Fibroblast of pulmonary artery (primary cell): ENCODE results near the gene ENTPD1.

Source experiments
- DNase-seq: peaks from one replicate; pipeline ENCODE4 v3.0.0-alpha.2; 2010; ENCODE audit warnings: low read depth
- H3K4me3 ChIP-seq: replicated peaks from 2 replicates; pipeline ENCODE4 v1.5.1; 2011; ENCODE audit warnings: low read depth, mild to moderate bottlenecking, control low read depth, low read length, moderate library complexity
- TF ChIP-seq, protein P1 (sequence below): IDR thresholded peaks from 2 replicates; pipeline ENCODE4 v1.5.1; 2011; ENCODE audit warnings: mild to moderate bottlenecking, control low read depth, low read length, inconsistent platforms; ENCODE audit errors: missing control alignments

Gene ENTPD1

DNA sequence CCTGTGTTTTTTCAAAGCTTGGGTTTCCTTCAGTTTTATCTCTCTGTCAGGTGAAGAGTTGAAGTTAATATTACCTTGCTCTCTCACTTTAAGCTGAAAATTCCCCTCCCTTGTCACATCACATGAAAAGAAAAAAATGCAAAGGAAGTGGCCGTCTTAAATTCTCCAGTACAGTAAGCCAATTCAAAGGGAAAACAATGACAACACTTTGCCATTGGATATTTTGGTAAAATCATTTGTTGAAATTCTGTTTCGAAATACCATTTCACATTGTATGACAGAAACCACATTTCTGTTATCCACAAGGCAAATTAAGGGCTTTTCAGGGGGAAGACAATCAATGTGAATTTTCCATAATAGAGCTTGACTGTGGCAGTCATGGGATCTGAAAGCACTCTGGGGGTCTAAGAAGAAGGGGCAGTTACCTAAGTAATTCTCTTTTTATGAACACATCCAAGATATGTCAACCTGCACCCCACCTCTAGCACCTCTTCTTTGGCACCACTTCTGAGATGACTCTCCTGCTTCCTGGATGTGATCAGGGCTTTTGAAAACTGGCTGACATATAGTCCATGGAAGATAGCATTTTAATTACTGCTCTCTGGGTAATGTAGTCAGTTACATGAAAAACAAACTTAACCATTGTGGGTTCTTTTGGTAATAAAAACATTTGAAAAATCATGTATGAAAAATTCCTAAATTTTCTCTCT lies 63.8 kb downstream of the ENTPD1 start:
- peak; percentile 61 for DNase-seq
- no peak overlapping the region for H3K4me3 ChIP-seq
- TF ChIP-seq, protein P1, sequence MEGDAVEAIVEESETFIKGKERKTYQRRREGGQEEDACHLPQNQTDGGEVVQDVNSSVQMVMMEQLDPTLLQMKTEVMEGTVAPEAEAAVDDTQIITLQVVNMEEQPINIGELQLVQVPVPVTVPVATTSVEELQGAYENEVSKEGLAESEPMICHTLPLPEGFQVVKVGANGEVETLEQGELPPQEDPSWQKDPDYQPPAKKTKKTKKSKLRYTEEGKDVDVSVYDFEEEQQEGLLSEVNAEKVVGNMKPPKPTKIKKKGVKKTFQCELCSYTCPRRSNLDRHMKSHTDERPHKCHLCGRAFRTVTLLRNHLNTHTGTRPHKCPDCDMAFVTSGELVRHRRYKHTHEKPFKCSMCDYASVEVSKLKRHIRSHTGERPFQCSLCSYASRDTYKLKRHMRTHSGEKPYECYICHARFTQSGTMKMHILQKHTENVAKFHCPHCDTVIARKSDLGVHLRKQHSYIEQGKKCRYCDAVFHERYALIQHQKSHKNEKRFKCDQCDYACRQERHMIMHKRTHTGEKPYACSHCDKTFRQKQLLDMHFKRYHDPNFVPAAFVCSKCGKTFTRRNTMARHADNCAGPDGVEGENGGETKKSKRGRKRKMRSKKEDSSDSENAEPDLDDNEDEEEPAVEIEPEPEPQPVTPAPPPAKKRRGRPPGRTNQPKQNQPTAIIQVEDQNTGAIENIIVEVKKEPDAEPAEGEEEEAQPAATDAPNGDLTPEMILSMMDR = no peak

- TF ChIP-seq, protein P1 = no peak
- no peak overlapping the region for H3K4me3 ChIP-seq
- DNase-seq = no peak
Observed at GRCh38 chr10:95820363-95820762, 64.4 kb downstream of the ENTPD1 start.

DNA sequence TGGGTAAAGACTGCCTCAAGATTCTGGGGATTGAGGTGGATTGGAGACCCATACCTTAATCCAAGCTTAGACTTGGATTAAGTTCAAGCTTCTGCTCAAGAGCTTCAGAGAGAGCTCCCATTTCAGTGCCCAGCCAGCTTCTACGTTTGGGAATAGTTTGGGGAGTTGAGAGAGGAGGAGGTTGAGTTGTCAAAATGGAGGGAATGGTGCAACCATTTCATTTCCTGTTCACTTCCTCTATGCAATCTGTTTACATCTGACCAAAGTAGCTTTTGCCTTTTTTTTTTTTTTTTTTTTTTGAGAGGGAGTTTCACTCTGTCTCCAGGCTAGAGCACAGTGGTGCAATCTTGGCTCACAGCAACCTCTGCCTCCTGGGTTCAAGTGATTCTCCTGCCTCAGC lies 65.8 kb downstream of the ENTPD1 start:
- peak; percentile 38 for DNase-seq
- no peak overlapping the region for H3K4me3 ChIP-seq
- TF ChIP-seq, protein P1 = no peak

DNA sequence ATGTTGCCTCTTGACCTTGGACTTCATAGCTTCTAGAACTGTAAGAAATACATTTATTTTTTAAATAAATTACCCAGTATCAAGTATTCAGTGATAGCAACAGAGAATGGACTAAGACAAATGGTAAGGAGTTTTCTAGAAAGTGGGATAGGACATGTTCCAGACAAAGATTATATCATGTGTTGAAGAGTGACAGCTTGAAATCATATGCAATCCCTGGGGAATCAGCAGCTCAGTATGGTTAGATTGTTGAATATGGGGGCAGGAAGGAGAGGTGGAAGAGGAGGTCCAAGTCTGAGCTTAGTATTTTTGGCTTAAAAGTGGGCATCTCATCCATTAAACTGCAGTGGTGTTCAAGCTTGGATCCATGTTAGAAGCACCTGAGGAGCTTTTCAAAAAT lies 74.1 kb downstream of the ENTPD1 start:
- H3K4me3 ChIP-seq = no peak overlapping the region
- TF ChIP-seq, protein P1 = no peak
- DNase-seq = no peak

DNA sequence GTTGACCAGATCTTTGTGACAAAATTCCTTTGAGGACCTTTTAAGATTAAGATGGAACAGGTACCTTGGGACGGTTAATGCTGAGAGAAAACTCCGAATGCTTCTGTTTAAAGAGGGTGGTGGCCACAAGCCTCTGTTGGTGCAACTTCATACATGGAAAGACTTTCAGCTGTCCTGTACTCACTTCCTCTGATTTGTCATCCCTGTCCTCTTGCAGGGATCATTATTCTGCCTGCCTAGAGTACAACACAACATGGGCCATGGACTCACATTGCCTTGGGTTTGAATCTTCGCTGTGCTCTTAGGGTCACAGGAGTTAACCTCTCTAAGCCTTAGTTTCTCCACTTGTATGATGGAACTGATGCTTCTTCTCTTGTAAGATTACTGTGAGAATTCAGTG lies 75.1 kb downstream of the ENTPD1 start:
- DNase-seq = no peak
- TF ChIP-seq, protein P1 = no peak
- no peak overlapping the region for H3K4me3 ChIP-seq

DNA sequence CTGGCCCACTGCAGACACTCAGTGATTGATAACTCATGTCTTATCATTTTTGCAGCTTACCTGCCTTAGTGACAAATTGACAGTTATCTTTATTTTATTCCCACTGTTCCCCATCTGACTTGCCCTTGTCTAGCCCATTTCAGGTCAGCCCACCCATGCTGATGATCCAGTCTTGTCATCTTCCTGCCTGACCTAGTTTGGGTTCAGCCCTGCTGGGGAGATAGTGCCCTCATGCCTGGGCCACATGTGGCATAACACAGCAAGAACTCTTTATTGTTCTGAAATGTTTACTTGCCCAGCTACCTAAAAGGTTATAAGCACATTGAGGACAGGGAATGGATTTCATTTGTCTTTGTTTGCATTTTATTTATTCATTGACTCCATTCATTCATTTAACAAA lies 75.6 kb downstream of the ENTPD1 start:
- TF ChIP-seq, protein P1 = no peak
- no peak for DNase-seq
- no peak overlapping the region for H3K4me3 ChIP-seq
